Measurements from ENCODE around the gene PLEKHG1.

Gene PLEKHG1

DNA sequence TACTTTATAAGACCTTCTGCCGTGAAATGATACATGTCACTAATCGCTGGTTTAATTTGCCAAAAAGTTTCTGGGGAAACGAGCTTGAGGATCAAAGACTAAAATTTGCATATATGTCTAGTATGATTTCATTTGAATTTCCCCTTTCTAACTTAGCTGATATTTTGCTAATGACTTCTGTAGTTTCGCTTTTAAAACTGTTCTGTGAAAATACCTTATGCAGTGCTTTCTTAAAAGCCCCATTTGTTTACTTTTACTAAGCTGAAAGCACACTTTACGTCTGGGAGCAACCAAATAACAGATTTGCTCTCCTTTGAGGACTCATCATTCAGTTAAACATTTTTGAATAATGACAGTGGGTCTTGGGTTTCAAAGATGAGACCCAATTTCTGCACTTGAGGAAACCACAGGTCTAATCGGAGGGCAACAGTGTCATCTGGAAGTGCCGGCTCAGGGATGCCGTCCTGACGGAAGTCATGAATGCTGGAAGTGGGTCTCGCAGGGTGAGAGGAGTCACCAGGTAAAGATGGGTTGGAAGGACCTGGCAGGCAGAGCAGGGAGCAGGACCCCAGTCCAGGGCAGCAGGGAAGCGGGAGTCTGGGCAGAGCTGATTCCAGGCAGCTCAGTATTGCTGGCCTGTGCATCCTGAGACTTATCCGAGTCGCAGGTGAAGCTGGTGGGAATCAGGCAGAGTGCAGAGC lies 33.2 kb downstream of the PLEKHG1 start:
- DNase-seq (ENCODE audit: low spot score) = peak; percentile 52
- in situ Hi-C loops (cut with MboI; ENCODE audit: low pct_unique_long_range_greater_than_20kb, low sequenced_read_pairs, unreplicated experiment) = no loop called here

DNA sequence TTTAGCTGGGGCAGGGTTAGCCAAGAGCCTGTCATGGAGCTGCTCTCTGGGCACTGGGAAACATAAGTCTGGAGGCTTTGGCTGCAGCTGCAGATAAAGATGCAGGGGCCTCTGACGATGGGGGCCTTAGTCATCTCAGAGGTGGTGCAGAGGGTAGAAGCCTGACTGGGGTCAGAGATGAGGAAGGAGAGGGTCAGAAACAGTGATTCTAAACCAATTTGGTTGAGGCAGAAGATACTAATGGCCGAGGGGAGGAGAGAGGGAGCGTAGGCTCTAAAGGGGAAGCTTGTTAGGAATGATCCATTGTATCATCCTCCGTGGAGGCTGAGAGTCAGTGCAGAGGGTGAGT lies 33.8 kb downstream of the PLEKHG1 start:
- no peak for DNase-seq (ENCODE audit: low spot score)
- in situ Hi-C loops (cut with MboI; ENCODE audit: low pct_unique_long_range_greater_than_20kb, low sequenced_read_pairs, unreplicated experiment) = no loop called here
- TF ChIP-seq, protein P1, sequence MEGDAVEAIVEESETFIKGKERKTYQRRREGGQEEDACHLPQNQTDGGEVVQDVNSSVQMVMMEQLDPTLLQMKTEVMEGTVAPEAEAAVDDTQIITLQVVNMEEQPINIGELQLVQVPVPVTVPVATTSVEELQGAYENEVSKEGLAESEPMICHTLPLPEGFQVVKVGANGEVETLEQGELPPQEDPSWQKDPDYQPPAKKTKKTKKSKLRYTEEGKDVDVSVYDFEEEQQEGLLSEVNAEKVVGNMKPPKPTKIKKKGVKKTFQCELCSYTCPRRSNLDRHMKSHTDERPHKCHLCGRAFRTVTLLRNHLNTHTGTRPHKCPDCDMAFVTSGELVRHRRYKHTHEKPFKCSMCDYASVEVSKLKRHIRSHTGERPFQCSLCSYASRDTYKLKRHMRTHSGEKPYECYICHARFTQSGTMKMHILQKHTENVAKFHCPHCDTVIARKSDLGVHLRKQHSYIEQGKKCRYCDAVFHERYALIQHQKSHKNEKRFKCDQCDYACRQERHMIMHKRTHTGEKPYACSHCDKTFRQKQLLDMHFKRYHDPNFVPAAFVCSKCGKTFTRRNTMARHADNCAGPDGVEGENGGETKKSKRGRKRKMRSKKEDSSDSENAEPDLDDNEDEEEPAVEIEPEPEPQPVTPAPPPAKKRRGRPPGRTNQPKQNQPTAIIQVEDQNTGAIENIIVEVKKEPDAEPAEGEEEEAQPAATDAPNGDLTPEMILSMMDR (IDR thresholded peaks at IDR 0.05; ENCODE audit: extremely low read depth, insufficient read depth, missing control alignments) = no peak

More for the DNA sequence above, 33.2 kb downstream of the PLEKHG1 start:
- TF ChIP-seq, protein P1 (IDR thresholded peaks at IDR 0.05; ENCODE audit: extremely low read depth, insufficient read depth, missing control alignments) = no peak

DNA sequence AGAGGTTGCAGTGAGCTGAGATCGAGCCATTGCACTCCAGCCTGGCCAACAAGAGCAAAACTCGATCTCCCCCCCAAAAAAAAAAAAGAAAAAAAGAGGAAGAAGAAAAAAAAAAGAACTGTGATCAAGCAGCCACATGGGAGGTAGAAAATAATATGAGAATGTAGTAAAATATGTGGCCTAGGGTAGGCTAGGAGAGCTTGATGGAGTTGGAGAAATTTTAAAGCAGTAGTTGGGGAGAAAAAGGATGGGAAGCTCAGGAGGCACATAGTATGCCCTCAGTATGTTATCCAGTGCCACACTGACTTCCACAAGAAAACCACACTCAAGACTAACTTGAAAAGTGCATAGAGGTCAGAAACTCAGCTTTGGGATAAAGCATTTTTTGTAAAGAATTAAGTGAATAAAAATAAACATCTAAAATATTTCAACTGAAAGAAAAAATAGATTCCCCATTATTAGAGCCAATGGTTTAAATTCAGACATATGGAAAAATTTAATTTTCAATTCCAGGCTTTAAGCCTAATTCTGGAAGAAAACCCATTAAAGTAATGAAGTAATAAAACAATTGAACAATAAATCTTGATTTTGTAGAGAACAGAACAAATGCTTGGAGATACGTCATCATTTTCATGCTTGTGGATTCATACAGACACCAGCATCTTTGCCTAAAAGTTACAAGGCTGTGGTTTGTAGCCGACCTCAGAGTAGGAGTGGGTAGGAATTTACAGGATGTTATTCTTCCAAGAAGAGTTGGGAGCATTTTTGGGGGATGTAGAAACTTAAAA lies 34.7 kb downstream of the PLEKHG1 start:
- in situ Hi-C loops (cut with MboI; ENCODE audit: low pct_unique_long_range_greater_than_20kb, low sequenced_read_pairs, unreplicated experiment) = no loop called here
- TF ChIP-seq, protein P1 (IDR thresholded peaks at IDR 0.05; ENCODE audit: extremely low read depth, insufficient read depth, missing control alignments) = no peak
- DNase-seq (ENCODE audit: low spot score) = no peak

DNA sequence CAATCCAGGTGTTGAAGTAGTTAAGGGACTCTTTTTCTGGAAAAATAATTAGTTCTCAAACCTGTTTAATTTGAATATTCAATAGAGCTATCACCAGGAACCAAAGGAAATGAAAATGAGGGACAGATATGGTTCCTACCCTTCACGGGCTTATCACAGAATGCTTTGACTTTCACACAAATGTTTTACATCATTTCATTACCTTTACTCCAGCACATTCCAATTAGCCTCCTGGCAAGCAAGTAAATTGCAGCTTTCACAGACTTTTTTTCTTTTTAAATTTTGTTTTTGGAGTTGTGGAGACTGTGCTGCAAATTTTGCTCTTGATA lies 35.2 kb downstream of the PLEKHG1 start:
- TF ChIP-seq, protein P1 (IDR thresholded peaks at IDR 0.05; ENCODE audit: extremely low read depth, insufficient read depth, missing control alignments) = no peak
- no peak for DNase-seq (ENCODE audit: low spot score)
- in situ Hi-C loops (cut with MboI; ENCODE audit: low pct_unique_long_range_greater_than_20kb, low sequenced_read_pairs, unreplicated experiment) = no loop called here

DNA sequence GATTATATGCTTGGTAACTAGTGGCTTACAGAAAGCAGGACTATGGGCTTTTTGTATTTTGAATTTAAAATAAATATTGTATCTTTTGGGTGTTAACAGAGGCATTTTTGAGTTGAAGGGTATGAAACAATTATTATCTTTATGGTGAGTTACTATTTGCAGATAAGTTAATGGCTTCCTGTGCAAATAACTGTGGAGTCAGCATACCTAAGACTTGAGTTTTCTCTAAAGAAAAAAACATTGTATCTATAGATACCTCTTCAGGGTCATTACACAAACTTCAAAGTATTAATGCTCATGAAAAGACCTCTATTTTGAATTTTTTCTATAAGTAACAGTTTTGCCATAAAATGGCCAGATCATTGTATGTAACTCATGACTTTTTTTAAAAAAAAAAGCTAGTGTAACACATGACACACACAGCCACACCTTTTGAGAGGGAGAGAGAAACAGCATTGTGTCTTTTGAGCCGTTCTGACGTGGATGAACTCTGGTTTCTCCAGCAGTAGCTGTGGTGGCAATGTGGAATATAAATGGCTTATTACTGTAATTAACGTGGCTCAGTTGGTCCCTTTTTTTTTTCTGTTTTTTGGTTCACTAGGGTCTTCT lies 36.3 kb downstream of the PLEKHG1 start:
- in situ Hi-C loops (cut with MboI; ENCODE audit: low pct_unique_long_range_greater_than_20kb, low sequenced_read_pairs, unreplicated experiment) = no loop called here
- TF ChIP-seq, protein P1 (IDR thresholded peaks at IDR 0.05; ENCODE audit: extremely low read depth, insufficient read depth, missing control alignments) = no peak
- DNase-seq (ENCODE audit: low spot score) = no peak

DNA sequence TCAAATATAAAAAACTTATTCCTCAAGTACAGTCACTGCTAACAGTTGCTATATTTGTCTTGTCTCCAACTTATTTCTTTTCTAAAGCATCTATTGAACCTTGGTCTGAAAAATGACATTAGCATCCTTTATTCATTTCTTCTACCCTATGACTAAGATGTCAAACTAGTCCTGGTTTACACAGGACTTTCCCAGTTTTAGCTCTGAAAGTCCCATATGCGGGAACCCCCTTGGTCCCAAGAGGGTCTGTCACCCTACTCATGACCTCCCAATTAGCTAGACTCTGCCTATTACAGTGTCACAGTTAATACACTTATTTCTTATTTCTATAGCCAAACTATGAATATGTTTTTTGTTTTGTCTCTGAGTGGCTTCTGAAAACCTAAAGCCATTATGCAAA lies 37.1 kb downstream of the PLEKHG1 start:
- no peak for DNase-seq (ENCODE audit: low spot score)
- in situ Hi-C loops (cut with MboI; ENCODE audit: low pct_unique_long_range_greater_than_20kb, low sequenced_read_pairs, unreplicated experiment) = no loop called here
- TF ChIP-seq, protein P1 (IDR thresholded peaks at IDR 0.05; ENCODE audit: extremely low read depth, insufficient read depth, missing control alignments) = no peak
